ENCODE data around the gene NKAIN2.

DNA sequence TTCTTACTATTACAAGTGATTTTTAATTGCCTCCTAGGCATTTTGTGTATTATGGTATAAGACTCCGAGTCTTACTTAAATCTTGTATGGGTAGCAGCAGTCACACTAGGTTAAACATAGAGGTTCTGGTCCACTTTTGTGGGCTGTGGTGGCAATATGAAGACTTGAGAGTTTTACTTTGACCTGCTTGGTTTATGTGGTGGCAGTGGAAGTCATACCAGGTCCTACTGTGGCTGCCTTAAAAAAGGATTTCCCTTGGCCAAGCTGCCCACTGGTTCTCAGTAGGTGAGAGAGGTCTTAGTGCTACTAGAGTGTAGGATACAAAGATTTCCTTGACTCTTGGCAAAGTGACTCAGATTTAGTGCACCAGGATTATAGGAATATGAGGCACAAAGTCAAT, 44.2 kb upstream of the NKAIN2 start:
- TF ChIP-seq, protein P1, sequence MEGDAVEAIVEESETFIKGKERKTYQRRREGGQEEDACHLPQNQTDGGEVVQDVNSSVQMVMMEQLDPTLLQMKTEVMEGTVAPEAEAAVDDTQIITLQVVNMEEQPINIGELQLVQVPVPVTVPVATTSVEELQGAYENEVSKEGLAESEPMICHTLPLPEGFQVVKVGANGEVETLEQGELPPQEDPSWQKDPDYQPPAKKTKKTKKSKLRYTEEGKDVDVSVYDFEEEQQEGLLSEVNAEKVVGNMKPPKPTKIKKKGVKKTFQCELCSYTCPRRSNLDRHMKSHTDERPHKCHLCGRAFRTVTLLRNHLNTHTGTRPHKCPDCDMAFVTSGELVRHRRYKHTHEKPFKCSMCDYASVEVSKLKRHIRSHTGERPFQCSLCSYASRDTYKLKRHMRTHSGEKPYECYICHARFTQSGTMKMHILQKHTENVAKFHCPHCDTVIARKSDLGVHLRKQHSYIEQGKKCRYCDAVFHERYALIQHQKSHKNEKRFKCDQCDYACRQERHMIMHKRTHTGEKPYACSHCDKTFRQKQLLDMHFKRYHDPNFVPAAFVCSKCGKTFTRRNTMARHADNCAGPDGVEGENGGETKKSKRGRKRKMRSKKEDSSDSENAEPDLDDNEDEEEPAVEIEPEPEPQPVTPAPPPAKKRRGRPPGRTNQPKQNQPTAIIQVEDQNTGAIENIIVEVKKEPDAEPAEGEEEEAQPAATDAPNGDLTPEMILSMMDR (IDR thresholded peaks at IDR 0.05 in 4 of 5, conservative IDR thresholded peaks at IDR 0.05 in 1 of 5) = no peak
- no peak for TF ChIP-seq POLR2A (IDR thresholded peaks at IDR 0.05)
